ENCODE results near the gene SAMD5.
"Not testable (repeated sequence)": the region's sequence is repeated elsewhere in the genome, so short reads cannot be mapped to it uniquely, and the experiment has no call there.

Gene SAMD5

DNA sequence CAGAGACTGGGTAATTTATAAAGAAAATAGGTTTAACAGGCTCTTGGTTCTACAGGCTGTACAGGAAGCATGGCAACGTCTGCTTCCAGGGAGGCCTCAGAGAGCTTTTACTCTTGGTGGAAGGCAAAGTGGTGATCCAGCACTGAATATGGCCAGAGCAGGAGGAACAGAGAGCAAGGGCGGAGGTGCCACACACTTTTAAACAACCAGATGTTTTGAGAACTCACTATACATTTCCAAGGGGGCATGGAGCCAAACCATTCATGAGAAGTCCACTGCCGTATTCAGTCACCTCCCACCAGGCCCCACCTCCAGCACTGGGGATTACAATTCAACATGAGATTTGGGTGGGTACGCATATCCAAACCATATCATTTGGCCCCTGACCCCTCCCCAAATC lies 18.7 kb downstream of the SAMD5 start:
- DNase-seq (ENCODE audit: low spot score): no peak

DNA sequence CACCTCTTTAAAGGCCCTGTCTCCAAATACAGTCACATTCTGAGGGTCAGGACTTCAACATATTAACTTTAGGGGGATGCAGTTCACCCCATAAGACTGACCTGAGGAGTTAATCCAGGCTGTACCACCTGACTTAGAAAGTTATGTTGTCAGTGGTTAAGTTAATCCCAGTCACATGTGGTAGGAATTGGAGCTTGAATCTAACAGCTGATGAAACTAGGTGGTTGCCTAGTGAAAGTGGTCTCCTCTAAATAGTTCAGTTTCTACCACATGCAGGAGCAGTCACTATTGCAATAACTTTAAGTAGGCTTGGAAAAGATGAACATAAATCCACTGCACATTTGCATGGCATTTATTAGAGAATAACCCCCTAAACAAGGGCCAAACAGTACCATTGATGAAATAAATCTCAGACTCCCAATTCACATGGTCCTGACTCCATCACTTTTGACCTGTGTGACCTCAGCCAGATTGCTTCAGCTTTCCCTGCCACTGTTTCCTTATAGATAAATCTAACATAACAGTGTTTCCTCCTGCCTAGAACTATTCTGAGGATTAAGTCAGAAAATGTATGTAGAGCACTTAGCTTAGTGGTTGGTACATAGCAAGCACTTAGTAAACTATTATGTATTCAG lies 20.1 kb downstream of the SAMD5 start:
- no peak for DNase-seq (ENCODE audit: low spot score)

DNA sequence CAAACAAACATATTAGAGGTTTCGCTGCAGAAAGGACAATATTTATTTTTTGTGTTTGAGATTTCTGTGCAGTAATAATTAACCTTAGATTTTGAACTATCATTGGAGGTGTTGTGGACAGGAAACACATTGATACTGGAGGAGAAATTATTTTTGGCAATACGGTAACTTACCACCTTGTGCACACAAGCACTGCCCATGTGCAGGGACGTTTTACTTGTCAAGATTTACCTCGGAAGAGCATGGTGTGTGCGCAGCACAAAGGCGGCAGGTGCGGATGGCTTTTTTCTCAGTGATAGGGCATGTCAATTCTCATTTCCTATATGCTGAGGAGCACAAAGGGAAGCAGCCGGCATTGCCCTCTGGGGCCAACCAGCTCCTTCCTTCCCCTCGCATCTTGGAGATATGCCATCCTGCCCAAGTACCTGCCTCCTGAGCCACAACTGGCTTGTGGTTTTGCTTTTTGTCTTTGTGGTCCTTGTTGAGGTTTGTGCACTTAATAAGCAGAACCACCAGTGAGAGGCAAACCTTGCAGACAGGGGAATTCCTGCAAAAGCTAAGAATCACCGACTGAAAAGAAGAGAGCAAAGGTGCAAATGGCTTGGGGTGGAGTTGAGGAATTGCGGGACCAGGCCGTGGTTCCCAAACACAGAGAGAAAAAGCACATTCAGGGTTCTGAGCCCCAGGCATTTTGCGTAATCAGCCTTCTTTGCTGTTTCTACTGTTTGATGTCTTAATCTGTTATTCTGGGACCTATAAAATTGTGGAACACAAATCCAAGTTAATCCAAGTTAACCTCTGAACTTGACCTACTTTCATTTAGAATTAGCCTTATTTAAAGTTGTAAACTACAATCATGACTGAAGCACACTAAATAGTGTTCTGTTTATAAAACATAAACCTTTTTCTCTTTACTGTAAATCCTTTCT lies 21.9 kb downstream of the SAMD5 start:
- no peak for DNase-seq (ENCODE audit: low spot score)

DNA sequence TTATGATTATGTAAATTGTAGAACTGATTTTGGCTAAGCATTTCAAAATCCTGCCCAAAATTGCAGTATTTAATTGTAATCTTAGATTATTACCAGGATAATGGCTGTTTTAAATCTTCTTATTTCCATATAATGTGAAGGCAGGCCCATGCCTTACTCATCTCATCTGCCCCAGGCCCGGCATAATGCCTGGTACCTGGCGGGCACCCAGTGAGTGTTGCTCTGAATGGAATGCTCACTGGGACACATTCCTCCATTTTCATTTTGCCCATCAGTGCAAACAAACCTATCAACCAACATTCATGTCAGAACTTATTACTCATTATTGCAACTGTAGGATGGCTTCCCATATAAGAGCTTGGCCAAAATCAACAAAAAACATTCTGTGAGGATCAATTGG lies 22.8 kb downstream of the SAMD5 start:
- no peak for DNase-seq (ENCODE audit: low spot score)

DNA sequence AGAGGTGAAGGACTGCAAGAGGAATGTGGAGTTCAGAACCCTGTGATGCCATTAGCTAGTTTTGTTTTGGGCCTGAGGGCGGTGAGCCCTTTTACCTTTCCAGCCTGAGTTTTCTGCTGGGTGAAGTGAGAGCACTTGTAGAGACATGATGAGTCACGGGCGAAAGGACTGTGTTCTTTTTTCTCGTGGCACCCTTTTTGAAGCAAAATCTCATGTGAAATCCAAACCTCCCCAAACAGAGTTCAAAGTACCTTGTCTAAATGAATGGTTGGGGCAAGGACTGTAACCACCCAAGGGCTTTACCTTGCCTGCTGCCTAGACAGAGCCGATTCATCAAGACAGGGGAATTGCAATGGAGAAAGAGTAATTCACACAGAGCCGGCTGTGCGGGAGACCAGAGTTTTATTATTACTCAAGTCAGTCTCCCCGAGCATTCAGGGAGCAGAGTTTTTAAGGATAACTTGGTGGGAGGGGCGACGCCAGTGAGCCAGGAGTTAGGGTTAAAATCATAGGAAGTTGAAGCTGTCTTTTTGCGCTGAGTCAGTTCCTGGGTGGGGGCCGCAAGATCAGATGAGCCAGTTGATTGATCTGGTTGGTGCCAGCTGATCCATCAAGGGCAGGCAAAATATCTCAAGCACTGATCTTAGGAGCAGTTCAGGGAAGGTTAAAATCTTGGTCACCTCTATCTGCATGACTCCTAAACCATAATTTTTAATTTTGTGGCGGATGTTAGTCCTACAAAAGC lies 25.8 kb downstream of the SAMD5 start:
- no peak for DNase-seq (ENCODE audit: low spot score)

DNA sequence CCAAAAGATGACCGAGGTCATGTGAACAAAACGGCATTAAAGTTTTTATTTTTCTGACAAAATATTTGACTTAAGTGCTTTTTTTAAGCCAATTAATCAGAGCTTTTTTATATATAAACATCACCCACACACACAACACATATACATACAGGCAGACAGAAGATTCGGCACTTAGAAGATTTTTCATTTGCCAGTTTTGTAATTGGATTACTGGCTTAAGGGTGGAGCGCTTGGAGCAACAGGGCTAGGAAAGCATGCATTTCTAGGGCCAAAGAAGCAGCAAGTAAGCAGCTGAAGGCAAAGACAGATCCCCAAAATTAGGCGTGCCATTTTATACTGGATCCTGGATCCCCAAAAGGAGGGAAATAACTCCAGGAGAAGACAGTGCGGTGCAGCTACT lies 30.3 kb downstream of the SAMD5 start:
- DNase-seq (ENCODE audit: low spot score): no peak

DNA sequence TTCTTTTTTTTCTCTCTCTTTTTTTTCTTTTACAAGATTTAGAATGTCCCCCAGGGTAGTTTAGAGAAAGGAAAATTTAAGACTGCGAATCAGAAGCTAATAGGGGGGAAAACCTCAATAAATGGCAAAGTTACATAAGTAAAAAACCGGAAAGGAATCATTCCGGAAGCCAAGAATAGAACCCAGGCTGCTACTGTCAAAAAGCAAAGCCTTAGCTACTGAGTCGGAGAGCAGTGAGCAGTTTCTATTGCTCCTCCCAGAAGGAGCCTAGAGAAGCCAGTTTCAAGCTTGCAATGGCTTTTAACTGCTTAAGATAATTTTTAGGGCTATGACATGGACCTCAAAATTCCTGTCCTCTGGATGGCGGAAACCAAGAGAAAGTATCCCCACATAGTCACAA lies 31.6 kb downstream of the SAMD5 start:
- DNase-seq (ENCODE audit: low spot score): no peak

DNA sequence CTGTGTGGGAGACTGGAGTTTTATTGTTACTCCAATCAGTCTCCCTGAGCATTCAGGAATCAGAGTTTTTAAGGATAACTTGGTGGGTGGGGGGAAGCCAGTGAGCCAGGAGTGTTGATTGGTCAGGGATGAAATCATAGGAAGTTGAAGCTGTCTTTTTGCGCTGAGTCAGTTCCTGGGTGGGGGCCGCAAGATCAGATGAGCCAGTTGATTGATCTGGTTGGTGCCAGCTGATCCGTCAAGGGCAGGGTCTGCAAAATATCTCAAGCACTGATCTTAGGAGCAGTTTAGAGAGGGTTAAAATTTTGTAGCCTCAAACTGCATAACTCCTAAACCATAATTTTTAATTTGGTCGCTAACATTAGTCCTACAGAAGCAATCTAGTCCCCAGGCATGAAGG lies 33.9 kb downstream of the SAMD5 start:
- DNase-seq (ENCODE audit: low spot score): not testable (repeated sequence)

DNA sequence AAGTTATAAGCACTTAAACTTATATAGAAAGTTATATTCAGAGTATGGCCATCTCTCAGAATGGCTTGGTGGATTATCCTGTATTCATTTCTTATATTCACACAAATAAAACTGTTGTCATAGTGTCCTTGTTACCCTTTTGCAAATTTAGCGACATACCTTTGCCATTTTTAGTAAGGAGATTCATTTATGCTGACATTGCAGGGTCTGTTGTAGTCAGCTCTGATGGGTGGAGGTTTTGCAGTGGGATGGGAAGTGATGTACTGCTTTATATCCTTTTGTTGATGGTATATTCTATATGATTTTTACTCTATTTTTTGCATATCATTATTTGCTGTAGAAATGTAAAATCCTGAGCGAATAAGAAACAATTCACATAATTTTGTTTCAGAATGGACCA lies 35.9 kb downstream of the SAMD5 start:
- no peak for DNase-seq (ENCODE audit: low spot score)

DNA sequence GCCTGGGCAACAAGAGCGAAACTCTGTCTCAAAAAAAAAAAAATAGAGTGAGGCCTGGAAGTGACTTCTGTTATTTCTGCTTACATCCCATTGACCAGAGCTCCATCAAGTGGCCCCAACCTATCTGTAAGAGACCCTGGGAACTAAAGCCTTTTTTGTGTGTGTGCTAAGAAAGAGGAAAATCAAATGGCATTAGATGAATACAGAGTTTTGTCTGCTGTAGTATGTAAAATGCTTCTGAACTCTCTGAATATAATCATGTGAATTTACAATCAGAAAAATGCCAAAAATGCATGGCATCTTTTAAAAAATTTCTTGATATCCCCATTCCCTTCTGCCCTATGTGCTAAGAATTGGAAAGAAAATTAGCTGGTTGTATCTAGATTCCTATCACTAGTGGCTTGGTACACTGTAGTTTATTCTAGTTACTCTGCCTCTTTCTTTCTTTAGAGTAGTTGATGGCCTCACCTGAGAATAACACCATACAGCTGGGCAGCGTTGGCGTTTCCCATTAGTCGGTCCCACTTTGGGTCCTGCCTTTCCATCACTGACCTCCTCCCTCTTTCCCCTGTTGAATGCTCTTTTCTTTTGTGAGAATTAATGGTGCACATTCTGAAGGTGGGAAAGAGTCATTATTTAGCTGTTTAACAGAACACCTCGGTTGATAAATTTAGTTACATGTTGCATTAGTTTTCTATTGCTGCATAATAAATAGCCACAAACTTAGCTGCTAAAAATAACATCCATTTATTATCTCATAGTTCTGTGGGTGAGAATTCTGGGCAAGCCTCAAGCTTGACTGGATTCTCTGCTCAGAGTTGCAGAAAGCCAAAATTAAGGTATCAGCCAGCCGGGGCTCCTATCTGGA lies 38.2 kb downstream of the SAMD5 start:
- no peak for DNase-seq (ENCODE audit: low spot score)

DNA sequence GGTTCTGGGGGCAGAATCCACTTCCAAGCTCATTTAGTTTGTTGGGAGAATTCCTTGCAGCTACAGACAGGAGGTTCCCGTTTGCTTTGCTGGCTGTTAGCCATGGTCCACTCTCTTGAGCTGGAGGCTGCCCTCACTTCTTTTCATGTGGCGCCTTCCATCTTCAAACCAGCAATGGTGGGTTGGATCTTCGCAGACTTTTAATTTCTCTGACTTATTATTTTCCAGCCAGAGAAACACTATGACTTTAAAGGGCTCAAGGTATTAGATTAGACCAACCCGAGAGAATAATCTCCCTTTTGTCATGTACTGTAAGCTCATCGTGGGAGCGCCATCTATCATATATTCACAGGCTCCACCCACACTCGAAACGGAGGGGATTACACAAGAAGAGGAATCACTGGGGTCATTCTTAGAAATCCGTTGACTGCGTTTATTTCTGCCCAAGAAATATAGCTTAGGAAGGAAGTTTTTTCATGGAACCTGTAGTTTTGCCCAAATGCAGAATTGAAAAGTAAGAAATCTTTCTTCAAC lies 38.9 kb downstream of the SAMD5 start:
- no peak for DNase-seq (ENCODE audit: low spot score)

DNA sequence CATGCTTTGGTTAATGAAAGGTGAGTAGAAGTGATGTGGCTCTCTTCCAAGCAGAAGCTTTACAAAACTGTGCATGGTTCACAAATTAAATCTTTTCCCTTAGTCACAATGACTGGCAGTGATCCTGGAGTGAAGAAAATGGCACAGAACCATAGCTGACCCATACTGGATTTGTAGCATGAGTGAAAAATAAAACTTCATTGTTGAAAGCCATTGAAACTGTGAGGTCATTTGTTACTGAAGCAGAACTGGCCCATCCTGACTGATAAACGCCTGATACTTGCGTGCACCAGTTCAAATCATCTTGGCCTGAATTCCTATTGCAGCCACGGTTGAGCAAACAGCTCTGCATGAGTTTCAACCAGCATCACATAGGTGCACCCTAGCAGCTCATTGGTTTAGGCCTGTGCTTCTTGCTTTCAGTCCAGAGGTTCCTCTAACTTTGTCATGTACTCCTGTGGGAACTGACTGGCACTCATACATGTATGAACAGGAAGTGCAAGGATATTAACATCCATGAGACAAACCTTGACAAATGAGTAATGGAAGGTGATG lies 40.5 kb downstream of the SAMD5 start:
- no peak for DNase-seq (ENCODE audit: low spot score)

DNA sequence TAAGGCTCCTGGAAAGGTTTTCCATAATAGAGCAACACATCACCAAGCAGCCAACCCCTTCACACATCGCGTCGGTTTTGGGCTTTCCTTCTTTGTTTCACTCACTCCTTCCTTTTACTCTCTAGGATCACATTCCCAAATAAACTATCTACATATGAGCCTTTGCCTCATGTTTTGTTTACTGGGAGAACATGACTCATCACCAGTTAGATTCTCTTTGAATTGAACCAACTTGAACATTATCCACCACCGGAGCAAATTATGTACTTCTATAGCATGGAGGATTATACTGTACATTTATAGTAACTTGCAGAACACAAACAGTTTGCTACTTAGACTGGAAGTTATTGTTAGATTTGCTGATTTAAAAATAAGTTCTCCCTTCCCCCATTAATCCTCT lies 41.0 kb downstream of the SAMD5 start:
- no peak for DNase-seq (ENCODE audit: low spot score)

DNA sequence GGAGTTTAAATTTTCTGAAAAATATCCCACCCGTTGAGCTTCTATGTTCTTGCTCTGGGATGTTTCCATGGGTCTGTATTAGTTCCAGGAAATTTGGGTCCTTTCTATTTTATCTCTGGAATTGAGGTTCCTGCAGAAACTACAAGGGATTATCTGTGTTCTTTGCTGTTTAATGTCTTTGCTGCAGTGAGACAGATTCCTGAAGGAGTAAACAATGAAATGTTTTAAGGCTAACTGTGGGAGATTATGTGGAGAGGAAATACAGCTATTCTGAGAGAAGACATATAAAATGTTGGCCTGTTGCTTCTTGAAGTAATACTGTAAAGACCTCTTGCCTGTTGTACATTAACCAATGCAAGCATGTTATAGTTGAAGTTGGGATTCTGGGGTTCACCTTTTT lies 43.5 kb downstream of the SAMD5 start:
- no peak for DNase-seq (ENCODE audit: low spot score)

DNA sequence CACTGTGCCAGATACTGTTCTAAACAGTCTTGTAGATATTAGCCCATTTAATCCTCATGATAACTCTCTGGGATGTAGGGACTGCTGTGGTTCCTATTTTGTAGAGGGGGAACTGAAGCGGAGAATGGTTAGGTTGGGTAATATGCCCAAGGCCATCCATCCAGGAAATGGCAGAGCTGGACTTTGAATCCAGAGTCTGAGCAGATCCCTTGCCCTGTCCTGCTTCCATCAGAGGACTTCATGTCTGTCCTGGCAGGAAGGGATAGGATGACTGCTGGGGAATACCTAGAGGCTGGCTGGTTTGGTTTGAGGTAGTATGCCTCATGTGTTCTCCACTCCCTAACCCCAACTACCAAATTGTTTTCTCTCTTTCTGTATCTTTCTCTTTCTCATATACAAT lies 44.6 kb downstream of the SAMD5 start:
- DNase-seq (ENCODE audit: low spot score): no peak

DNA sequence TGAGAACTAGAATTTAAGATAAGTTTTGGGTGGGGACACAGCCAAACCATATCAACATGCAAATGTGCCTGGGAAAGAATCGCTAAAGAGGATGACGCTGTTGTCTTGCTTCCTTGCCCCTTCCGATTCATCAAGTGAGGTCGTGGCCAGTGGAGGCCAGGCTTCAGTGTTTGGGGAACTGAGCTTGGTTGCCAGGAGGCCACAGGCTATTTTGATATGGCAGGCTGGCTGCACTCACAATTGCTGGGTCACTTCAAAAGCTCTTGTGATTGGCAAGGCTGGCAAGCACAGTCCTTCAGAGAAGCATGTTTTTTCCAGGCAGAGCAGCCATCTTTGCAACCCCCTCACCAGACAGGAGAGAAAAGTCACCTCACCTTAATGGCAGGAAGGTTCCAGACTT lies 45.8 kb downstream of the SAMD5 start:
- DNase-seq (ENCODE audit: low spot score): no peak

DNA sequence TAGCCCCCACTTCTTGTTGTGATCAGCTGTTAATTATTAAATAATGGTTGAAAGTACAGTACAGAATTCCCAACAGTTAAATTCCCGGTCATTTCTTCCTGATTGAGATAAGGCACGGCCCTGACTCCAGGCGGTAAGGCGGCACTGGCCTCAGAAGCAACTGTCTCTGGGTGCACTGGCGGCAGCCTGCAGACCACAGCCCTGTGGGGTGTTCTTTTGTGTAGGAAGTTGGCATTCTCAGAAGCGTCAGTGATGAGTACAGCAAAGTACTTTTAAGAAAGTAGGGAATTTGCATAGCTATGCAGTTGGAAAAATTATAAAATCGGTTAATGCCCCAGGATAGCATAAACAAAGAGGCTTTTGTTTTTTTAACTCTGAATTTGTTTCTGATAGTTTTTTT lies 50.5 kb downstream of the SAMD5 start:
- no peak for DNase-seq (ENCODE audit: low spot score)

DNA sequence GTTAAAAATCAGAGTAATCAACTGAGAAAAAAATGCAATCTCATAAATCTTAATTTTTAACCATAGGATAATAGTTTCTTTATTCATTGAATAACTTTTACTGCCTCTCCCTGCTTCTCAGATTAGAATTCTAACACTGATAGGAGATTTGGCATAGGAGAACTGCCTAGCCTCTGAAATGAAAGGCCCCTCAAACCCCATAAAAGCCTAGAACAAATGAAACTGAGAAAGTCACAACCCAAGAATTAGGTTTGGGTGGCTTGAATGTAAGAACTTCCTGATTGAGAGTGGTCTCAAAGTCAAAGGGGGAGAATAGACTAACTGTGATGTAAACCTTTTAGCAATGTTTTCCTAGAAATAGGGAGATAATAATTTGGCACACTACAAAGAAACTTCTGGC lies 52.2 kb downstream of the SAMD5 start:
- no peak for DNase-seq (ENCODE audit: low spot score)

DNA sequence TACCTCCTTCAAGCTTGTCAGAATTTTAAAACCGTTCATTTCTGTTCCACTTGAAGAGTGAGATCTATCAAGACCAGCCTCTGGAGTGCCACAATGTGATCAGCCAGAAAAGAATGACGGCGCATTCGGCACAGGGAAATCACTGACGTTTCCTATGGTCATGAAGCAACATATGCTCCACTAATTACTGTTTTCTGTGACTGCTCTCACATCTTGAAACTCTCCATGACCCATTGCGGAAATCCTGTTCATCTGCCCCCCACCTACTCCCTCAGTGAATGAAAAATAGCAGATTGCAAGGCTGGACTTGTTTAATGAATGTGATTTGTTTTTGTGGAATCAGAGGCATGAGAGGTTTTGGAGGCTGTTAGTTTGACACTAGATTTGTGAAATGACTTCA lies 53.2 kb downstream of the SAMD5 start:
- no peak for DNase-seq (ENCODE audit: low spot score)

DNA sequence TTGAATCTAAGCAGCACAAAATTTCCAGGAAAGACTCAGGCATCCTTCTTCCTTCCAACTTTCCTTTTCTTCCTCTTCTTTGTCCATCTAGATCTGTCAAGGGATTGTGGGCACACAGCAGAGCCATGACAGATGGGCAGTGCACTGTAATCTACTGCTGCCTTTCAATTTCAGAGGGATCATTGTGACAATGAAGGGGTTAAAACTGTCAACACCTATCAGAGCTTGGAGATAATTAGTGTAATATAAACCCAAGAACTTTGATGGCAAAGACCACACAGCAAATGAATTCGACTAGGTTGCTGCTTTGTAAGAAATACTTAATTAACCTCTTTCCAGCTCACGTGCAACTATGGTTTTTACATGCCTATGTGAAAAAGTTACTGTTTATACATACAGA lies 55.0 kb downstream of the SAMD5 start:
- DNase-seq (ENCODE audit: low spot score): no peak

DNA sequence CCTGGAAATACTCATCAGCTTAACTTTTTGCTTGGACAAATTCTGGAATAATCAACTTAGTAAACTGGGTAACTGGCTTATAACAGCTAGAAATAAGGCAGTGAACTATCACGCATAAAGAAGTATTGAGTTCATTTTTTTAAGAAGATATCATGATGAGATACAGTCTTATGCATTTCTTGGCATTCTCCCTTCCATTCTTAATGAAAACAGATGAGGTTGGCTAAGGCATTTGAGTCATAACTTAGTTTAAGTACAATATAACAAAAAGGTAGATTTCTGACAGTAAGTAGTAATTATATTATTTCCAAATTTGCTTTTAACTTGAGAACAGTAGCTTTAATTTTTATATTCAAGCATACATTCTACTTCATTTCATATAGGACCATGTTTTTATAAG lies 56.1 kb downstream of the SAMD5 start:
- no peak for DNase-seq (ENCODE audit: low spot score)

All from SK-N-DZ (cell line).